T-helper 2 cell (primary cell): ENCODE measurements around the gene TTC9B.
"Not testable (repeated sequence)": the region's sequence is repeated elsewhere in the genome, so short reads cannot be mapped to it uniquely, and the experiment has no call there.

Experiments
- DNase-seq, 5 experiments: peaks; one replicate each; pipeline versions ENCODE4 v3.0.0 to v3.0.0-alpha.2; 2012 to 2022

Gene TTC9B

DNA sequence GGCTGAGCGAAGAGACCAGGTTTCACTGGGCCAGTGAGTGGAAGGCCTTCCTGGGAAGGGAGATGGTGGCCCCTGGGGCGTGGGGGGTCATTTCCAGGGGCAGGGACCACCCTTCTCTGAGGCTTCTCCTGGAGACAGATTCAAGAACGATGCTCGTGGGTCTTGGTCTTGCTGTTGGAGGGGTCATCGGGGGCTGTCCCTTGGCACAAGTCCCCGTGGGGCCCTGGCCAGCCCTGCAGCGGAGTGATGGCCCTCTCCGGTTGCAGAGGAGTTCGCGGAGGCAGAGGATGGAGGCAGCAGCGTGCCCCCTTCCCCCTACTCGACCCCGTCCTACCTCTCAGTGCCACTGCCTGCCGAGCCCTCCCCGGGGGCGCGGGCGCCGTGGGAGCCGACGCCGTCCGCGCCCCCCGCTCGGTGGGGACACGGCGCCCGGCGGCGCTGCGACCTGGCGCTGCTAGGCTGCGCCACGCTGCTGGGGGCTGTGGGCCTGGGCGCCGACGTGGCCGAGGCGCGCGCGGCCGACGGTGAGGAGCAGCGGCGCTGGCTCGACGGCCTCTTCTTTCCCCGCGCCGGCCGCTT, 4.8 kb downstream of the TTC9B start:
- DNase-seq, result no peak

DNA sequence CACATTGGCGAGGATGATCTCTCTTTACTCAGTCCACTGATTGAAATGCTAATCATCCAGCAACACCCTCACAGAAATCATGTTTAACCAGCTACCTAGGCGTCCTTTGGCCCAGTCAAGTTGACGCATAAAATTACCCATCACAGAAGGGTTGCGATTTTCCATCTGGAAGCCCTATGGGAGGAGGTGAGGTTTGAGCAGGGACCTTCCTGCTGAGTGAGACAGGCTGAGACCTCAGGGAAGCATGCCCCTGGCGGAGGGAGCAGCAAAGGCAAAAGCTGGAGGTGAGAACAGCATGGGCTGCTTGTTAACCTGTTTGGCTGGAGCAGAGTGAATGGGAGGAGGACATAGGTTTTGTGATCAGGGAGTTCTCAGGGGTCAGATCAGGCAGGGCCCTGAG, 7.3 kb downstream of the TTC9B start:
- DNase-seq, result no peak

DNA sequence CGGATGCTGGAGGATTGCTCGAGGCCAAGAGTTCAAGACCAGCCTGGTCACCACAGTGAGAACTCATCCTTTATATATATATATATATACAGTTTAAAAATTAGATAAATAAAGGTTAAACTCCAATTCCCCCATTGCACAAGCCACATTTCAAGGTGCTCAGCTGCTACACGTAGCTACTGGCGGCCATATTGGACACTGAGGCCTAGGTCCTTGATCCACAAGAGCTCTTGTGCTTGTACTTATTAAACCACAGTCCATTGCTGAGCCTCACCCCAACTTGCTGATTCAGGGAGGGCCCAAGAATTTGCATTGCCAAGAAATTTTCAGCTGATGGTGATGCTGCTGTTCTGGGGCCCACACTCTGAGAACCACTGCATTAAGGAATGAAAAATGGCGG, 9.6 kb downstream of the TTC9B start:
- no peak for DNase-seq

DNA sequence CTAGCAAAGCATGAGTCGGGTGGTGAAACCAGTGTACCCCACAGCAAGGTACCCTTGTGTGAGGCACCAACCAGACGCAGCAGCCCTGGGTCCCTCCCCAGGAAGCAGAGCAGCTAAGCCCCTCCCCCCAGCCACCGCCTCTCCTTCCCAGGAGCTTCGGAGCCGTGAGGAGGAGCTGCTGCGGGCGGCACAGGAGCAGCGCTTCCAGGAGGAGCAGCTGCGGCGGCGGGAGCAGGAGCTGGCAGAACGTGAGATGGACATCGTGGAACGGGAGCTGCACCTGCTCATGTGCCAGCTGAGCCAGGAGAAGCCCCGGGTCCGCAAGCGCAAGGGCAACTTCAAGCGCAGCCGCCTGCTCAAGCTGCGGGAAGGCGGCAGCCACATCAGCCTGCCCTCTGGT, 12.4 kb downstream of the TTC9B start:
- no peak for DNase-seq

DNA sequence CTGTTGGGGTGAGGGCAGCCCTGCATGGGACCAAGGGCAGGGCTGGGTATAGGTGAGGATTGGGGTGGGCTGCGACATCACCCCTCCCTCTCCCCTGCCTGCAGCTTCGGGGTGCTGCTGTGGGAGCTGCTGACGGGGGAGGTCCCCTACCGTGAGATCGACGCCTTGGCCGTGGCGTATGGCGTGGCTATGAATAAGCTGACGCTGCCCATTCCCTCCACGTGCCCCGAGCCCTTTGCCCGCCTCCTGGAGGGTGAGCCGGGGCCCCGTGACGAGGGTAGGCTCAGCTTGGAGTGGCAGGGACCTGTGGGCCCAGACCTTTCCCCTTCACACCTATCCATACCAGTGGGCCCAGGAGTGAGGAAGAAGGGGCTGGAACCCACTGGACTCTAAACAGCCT, 13.8 kb downstream of the TTC9B start:
- no peak for DNase-seq

DNA sequence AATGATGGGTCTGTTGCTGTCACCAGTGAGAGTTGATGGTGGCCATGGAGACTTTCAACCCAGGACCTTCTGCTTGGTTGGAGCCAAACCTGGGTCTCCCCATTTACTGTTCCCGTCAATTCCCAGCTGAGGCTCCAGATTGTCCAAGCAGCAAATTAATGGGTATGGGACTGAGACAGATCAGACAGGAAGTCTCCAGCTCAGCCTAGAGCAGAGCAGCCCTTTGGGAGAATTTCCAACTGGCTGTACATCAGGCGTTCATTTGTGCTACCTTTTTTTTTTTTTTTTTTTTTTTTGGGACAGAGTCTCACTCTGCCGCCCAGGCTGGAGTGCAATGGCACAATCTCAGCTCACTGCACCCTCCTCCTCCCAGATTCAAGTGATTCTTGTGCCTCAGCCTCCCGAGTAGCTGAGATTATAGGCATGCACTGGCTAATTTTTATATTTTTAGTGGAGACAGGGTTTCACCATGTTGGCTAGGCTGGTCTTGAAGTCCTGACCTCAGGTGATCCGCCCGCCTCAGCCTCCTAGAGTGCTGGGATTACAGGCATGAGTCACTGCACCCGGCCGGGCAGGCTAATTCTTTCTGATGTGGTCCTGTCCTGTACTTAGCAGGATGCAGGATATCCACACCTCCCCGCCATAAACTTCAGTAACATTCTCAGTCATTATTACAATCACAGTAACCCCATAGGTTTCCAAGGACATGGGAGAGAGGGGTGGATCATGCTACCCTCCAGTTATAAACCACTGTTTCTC, 17.7 kb downstream of the TTC9B start:
- no peak for DNase-seq

DNA sequence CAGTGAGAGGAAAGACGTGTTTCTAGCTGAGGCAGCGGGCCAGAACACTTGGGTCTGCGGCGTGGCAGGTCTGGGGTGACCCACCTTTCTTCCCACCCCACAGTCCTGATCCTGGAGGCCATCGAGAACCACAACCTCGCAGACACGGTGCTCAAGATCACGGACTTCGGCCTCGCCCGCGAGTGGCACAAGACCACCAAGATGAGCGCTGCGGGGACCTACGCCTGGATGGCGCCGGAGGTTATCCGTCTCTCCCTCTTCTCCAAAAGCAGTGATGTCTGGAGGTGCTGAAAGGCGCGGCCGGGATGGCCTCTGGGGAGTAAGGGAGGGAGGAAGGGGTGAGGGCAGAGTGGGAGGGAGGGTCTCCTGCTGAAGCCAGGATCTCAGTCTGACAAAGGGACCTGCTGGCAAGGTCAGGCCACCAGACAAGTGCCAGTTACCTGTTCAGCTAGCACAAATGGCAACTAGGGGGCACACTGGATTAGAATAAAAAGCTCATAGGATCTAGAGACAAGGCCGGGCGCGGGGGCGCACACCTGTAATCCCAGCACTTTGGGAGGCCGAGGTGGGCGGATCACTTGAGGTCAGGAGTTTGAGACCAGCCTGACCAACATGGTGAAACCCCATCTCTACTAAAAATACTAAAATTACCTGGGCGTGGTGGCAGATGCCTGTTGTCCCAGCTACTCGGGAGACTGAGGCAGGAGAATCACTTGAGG, 19.8 kb downstream of the TTC9B start:
- DNase-seq, result no peak

DNA sequence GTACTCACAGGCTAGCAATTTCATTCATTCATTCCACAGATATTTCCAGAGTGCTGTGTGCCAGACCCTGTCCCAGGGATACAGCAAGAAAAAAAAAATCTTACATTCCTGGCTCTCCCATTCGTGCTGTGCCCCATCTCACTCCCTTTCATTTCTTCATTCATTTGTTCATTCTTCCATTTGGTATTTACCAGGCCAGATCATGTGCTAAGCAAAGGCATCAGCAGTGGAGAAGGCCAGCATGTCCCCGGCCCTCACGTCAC, 24.7 kb downstream of the TTC9B start:
- no peak for DNase-seq

DNA sequence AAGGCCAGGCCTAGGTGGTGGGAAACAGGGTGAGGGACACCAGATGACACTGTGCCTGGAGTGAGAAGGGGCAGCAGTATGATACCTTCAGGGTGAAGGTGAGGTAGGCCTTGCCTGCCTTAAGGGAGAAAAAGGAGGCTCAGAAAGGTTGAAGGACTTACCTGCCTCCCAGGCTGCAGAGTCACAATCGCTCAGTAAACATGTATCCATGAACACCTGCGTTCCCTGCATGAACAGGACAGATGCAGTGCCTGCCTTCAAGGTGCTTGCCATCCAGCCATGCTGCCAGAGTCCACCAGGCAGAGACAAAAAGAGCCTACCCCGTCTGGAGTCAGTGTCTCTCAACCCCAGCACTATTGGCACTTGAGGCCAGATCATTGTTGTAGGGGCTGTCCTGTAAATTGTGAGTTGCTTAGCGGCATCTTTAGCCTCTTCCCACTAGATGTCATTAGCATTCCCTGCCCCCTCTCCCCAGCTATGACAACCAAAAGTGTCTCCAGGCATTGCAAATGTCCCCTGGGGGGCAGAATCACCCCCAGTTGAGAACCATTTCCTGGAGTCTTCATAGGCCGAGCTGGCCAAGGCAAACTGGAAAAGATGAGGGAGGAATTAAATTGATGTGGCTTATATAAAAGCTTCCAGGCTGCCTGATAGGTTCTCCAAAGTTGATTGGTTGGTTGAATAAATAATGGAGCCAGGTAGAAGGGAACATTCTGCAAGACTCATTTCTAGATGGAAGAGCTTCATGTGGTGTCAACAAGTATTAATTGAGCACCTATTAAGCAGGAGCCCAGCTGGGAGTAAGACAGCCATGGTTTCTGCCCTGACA, 25.2 kb downstream of the TTC9B start:
- no peak for DNase-seq

DNA sequence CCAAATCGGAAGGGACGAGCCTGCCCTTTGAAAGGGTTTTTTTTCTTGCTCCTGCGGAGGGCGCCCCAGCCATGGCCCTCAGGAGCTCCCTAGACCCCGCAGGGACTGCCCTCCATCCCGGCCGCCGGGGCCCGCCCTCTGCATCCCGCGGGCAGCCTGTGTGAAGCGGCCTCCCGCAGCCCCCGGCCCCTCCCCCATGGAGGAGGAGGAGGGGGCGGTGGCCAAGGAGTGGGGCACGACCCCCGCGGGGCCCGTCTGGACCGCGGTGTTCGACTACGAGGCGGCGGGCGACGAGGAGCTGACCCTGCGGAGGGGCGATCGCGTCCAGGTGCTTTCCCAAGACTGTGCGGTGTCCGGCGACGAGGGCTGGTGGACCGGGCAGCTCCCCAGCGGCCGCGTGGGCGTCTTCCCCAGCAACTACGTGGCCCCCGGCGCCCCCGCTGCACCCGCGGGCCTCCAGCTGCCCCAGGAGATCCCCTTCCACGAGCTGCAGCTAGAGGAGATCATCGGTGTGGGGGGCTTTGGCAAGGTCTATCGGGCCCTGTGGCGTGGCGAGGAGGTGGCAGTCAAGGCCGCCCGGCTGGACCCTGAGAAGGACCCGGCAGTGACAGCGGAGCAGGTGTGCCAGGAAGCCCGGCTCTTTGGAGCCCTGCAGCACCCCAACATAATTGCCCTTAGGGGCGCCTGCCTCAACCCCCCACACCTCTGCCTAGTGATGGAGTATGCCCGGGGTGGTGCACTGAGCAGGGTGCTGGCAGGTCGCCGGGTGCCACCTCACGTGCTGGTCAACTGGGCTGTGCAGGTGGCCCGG, 26.1 kb downstream of the TTC9B start:
- DNase-seq, result peak in 1 of 5 experiments; percentile 12

DNA sequence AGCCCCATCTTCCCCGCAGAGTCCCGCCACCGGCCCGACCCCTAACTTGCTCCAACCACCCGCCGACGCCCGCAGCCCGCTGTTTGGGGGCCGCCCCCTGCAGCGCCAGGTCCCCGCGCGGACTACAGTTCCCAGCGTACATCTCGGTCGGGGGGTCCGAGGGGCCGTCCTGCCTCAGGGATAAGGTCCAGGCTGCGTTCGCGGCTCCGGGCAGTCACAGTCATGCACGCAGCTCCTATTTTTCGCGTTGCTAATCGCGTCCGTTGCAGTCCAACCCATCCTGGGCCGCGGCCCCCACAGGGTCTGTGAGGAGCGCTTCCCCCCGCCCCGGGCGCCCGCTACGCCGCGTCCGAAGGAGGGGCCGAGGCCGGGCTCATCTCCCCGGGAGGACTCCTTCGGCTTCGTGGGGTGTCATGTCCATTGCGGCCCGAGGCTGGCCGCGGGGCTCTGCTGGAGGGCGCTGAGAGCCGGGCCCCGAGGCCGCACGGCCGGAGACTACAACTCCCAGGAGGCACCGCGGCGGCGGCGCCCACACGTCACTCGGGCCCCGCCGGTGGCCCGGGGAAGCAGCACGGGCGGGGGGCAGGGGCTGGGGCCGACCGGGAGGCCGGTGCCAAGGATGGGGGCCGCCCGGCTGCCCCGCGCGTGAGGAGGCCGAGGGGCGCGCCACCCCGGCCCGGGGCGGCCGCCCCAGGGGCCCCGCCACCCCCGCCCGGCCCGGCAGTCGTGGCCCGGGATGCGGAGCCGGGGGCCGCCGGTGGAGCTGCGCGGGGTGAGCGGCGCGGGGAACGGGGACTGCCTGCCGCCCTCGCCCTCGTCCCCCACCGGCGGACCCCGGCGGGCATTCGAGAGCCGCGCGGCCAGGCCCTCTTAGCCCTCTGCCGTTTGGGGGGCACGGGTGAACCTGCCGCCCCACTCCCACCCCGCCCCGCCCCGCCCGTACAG, 27.0 kb downstream of the TTC9B start, which contains the start of gene MAP3K10:
Gene MAP3K10, plus strand, starts transcription at position 536 of the 945 bp plus-strand sequence. CDS start 606 bp downstream, outside the sequence.
- DNase-seq, result peak; percentile 54 to 79 (median 64)

DNA sequence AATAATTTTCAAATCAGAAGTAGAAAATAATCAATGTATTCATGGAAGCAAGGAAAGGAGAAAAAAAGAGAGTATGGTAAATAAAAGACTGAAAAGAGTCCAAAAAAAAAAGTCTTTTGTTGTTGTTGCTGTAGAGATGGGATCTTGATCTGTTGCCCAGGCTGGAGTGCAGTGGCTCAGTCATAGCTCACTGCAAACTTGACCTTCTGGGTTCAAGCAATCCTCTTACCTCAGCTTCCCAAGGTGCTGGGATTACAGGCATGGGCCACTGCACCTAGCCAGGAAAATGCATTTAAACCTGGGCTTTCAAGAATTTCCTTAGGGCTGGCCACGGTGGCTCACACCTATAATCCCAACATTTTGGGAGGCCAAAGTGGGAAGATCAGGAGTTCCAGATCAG, 33.9 kb downstream of the TTC9B start:
- no peak for DNase-seq

DNA sequence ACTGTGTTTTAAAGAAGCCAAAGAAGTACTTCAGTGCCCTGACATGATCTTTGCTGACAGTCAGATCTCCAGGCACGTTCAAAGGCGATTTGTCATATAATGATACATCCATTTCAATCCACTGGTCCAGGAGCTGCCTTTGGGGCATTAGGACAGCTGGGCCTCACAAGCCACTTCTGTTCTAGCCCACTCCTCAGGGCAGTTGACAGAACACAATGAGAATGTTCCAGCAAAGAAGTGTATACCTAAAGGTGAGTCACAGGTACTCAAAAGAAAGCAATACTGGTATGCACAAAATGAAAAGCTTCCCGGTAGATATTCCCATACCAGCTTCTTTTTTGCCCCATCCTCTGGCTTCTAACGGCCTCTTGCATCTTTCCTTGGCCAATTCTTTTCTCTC, 39.4 kb downstream of the TTC9B start:
- DNase-seq, result no peak

DNA sequence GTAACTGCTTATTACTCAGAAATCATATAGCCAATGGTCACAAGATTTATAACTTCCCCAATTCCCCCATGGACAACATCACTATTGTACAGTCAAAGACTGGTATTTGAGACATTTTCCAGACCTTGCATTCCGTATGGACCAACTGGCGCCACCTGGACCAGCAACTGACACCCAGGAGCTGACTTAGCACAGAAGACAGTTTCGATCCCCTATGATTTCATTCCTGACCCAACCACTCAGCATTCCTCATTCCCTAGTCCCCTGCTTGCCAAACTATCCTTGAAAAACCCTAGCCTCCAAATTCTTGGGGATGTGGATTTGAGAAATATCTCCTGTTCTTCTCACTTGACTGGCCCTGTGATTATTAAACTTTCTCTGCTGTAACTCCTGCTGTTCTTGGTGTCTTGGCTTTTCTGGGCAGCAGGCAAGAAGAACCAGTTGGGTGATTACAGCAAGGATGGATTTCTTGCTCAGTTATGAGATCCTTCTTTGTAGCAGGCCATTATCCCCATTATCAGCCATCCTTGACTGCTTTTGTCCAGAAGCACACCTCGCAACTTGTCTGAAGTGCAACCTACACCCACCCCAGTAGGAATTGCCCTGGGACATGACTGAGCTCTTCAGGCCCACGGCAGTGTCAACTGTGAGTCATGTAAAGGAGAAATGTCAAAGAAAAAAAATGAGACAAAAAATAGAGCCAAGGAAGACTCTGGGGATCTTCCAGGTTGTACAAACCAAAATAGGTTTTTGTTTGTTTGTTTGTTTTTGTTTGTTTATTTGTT, 40.7 kb downstream of the TTC9B start:
- DNase-seq, result no peak

DNA sequence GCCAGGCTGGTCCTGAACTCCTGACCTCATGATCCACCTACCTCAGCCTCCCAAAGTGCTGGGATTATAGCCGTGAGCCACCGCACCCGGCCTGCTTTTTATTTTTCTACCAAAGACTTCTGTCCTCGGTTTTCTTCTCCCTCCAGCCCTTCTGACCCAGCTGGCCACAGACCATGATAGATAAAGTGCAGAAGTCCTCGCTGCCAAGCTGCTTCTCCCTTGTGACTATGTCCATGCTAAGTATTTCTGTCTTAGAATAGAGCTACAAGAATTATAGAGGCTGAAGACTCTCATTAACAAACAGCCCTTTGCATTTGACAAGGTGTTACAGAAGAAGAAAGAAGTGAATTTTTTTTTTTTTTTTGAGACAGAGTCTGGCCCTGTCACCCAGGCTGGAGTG, 42.4 kb downstream of the TTC9B start:
- DNase-seq, result no peak

DNA sequence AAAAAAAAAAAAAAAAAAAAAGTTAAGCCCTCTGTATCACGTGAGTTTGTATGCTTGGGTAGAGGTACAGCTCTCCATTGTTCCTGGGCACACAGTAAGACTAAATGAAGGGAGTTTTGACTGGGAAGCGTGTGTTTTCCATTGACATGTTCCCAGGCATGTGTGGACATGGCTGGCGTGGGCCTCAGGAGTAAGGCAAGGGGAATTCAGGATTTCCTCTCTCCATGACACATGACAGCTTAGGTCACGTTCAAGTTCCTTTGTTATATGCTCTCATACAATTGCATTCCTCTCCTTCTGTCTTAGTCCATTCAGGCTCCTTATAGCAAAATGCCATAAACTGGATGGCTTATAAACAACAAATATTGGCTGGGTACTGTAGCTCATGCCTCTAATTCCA, 44.1 kb downstream of the TTC9B start:
- no peak for DNase-seq

DNA sequence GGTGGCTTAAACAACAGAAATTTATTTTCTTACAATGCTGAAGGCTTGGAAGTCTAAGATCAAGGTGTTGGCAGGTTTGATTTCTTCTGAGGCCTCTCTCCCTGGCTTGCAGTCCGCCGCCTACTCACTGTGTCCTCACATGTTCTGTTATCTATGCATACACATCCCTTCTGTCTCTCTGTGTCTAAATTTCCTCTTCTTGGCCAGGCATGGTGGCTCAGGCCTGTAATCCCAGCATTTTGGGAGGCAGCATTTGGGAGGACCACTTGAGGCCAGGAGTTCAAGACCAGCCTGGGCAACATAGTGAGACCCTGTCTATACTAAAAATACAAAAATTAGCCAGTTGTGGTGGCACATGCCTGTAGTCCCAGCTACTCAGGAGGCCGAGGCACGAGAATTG, 46.9 kb downstream of the TTC9B start:
- DNase-seq, result not testable (repeated sequence)

DNA sequence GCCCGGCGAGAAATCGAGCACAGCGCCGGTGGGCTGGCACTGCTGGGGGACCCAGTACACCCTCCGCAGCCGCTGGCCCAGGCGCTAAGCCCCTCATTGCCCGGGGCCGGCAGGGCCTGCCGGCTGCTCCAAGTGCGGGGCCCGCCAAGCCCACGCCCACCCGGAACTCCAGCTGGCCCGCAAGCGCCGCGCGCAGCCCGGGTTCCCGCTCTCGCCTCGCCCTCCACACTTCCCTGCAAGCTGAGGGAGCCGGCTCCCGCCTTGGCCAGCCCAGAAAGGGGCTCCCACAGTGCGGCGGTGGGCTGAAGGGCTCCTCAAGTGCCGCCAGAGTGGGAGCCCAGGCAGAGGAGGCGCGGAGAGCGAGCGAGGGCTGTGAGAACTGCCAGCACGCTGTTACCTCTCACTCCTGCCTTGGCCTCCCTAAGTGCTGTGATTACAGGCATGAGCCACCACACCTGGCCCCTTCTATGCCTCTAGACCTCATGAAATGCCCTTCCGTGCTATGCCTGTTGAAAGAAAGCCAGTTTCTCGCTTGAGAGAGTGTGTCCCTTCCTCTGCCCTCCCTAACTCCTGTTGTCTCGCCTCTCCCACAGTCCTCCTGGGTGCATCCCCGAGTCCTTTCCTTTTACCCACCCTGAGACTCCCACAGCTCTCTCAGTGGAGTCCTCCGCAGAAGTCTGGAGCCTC, 47.7 kb downstream of the TTC9B start:
- DNase-seq, result not testable (repeated sequence)

DNA sequence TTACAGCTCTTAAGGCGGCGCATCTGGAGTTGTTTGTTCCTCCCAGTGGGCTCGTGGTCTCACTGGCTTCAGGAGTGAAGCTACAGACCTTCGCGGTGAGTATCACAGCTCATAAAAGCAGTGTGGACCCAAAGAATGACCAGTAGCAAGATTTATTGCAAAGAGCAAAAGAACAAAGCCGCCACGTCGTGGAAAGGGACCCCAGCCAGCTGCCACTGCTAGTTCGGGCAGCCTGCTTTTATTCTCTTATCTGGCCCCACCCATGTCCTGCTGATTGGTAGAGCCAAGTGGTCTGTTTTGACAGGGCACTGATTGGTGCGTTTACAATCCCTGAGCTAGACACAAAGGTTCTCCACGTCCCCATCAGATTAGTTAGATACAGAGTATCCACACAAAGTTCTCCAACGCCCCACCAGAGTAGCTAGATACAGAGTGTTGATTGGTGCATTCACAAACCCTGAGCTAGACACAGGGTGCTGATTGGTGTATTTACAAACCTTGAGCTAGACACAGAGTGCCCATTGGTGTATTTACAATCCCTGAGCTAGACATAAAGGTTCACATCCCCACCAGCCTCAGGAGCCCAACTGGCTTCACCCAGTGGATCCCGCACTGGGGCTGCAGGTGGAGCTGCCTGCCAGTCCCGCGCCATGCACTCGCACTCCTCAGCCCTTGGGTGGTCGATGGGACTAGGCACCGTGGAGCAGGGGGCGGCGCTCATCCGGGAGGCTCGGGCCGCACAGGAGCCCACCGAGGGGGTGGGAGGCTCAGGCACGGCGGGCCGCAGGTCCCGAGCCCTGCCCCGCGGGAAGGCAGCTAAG, 48.5 kb downstream of the TTC9B start:
- DNase-seq, result not testable (repeated sequence)
